Adipose tissue (tissue), 3 donors: ENCODE measurements around the gene HLA-DQB2. TPM values are rescaled to one million over a fixed set of nuclear protein-coding genes. Genes with fewer than 3 reads are reported as not detected.
"Not testable (repeated sequence)": the region's sequence is repeated elsewhere in the genome, so short reads cannot be mapped to it uniquely, and the experiment has no call there.

Source experiments
- H3K27ac ChIP-seq: one replicate; pipeline ENCODE4 v1.5.1; 2013; ENCODE audit warnings: low read depth, low read length
- WGBS, 3 donors: extraction: QIAGEN DNeasy Blood & Tissue Kit; methylation state at CpG; one replicate each; pipeline ENCODE4 v1.1.7; 2013; 5-methylcytosine and 5-hydroxymethylcytosine counted together
- polyA plus RNA-seq, 3 donors: library from polyadenylated mRNA; stranded (reverse); fragments of 200-250 nt; gene quantifications; one replicate each; pipeline ENCODE4 v1.2.3, GENCODE V29; 2013
- donor health status: healthy with polysubstance abuse.
- donor health status: Bipolar disorder and iron deficiency.
- donor health status: healthy.

Gene HLA-DQB2
- polyA plus RNA-seq, 3 donors: not detected

DNA sequence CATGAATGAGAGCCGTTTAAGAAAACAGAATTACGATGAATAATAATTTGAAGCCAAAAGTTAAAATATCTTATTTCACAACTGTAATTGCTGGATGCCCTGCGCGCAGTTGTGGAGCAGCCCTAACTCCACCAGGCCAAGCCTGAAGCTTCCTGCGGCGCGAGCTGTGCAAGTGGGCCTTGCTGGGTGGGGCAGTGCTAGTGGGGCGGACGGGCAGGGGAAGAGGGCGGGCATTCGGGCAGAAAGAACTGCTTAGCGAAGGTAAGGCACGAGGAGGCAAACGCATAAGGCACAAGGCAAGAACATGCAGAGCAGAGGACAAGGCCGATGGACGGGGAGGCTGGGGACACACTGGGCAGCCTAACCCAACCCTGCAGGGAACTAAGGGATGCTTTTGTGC lies 2.3 kb downstream of the HLA-DQB2 start:
- no peak overlapping the region for H3K27ac ChIP-seq
- WGBS, 3 donors: 76 to 95% (median 89%) methylated on average over 16 of the region's 16 CpGs

DNA sequence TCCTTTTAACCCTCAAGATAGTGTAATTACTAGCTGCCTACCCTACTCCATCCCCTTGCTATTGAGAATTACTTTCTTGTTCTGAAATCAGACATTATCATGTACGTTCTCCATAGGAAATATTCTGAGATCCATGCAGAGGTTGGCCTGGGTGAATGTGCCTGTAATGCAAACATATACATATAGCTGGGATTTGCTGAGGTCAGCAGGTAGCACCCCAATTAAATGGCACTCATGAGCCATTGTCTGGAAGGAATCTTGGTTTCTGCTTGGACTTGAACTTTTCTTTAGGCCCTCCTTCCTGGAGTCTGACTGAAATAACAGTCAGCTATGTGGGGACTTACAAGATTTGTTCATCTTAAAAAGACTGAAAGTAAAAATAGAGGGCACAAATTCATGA lies 3.7 kb downstream of the HLA-DQB2 start:
- WGBS, 3 donors: 65 to 80% (median 79%) methylated on average over 1 of the region's 1 CpG
- no peak overlapping the region for H3K27ac ChIP-seq

DNA sequence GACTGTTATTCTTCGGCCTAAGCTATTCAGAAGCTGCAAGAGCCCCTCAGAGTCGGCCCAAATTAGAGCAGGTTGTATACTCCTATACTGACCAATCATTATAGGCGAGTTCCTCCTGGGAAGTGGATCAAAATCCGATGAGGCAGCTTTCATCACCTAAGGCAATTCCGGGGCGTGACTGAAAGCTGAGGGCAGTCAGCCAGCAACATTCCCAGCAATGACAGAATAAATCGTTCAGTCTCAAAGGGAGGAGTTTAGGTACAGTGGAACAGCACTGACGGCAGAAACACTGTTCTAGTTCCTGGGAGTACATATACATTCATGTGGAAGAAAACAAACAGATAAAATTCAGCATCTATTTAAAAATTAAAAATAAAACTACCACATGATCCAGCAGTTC lies 10.8 kb downstream of the HLA-DQB2 start:
- 36 to 55% (median 45%) methylated on average over 8 of the region's 8 CpGs for WGBS, 3 donors
- H3K27ac ChIP-seq: no peak overlapping the region

- 62 to 81% (median 67%) methylated on average over 1 of the region's 1 CpG for WGBS, 3 donors
- not testable (repeated sequence) for H3K27ac ChIP-seq
Observed at GRCh38 chr6:32745649-32746048, 17.7 kb downstream of the HLA-DQB2 start.

DNA sequence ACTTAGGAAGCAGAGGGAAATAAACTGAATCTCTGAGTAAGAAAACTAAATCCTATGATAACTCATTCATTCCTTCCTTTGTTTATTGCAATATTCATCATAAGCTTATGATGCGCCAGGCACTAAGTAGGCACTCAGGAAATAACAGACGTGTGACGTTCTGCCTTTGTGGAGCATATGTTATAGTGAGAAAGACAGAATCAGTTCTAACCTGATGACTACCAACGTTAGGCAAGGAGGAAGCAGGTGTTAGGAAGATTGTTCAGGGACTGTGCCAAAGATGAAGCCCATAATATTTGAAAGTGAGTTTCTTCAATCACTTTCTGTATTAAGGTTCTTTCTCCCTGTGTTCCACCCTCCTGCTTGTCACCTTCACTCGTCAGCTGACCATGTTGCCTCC lies 18.6 kb downstream of the HLA-DQB2 start:
- 27 to 45% (median 28%) methylated on average over 5 of the region's 5 CpGs for WGBS, 3 donors

GRCh38 chr6:32742374-32742773 lies 21.0 kb downstream of the HLA-DQB2 start:
- no peak overlapping the region for H3K27ac ChIP-seq
- WGBS, 3 donors: 89 to 90% (median 90%) methylated on average over 3 of the region's 3 CpGs

More for the DNA sequence above, 18.6 kb downstream of the HLA-DQB2 start:
- no peak overlapping the region for H3K27ac ChIP-seq

GRCh38 chr6:32741031-32741960 lies 22.0 kb downstream of the HLA-DQB2 start, which contains the start of gene HLA-DQA2:
Gene HLA-DQA2 (plus strand): TSS chr6:32741391. CDS start chr6:32741444, 53 bp downstream.
- WGBS, 3 donors: 61 to 72% (median 70%) methylated on average over 7 of the region's 7 CpGs
- H3K27ac ChIP-seq: no peak within 1 kb of the TSS

DNA sequence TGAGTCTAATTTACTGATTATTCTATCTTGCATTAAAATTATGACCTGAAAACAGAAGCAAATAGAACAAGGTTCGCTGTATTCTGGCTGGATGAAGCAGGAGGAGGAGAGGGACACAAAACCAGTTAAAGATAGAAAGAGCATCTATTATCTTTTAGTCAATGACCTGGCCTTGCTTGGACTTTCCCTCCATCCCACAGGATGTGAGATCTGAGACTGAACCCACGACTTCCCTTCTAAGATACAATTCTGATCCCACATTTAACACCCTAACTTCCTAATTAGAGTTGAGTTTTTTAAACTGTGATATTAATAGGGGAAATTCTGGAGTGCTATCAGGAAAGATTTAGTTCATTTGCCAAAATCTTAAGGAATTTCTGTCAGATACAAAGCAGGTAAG lies 25.2 kb downstream of the HLA-DQB2 start:
- 47 to 66% (median 48%) methylated on average over 2 of the region's 2 CpGs for WGBS, 3 donors
- H3K27ac ChIP-seq: no peak overlapping the region

GRCh38 chr6:32718879-32719278 lies 44.5 kb downstream of the HLA-DQB2 start:
- no peak overlapping the region for H3K27ac ChIP-seq
- 68 to 80% (median 77%) methylated on average over 3 of the region's 3 CpGs for WGBS, 3 donors

GRCh38 chr6:32716396-32716795 lies 46.9 kb downstream of the HLA-DQB2 start:
- 82 to 91% (median 88%) methylated on average over 3 of the region's 3 CpGs for WGBS, 3 donors

GRCh38 chr6:32713241-32713640 lies 50.1 kb downstream of the HLA-DQB2 start:
- no peak overlapping the region for H3K27ac ChIP-seq

More at GRCh38 chr6:32716396-32716795, 46.9 kb downstream of the HLA-DQB2 start:
- no peak overlapping the region for H3K27ac ChIP-seq

GRCh38 chr6:32709625-32710024 lies 53.7 kb downstream of the HLA-DQB2 start:
- H3K27ac ChIP-seq: no peak overlapping the region

Other genes with a start within 250 kb of the HLA-DQB2 start
- 1 to 10 TPM in 2 of 3 donors, under 1 TPM in 1; 0.67 to 1.4 (median 1.0) TPM for gene HLA-DRB5, start 233.2 kb downstream of the HLA-DQB2 start, polyA plus RNA-seq
- 10 to 100 TPM; 26.0 to 93.5 (median 30.5) TPM for gene HLA-DRB1, start 173.7 kb downstream of the HLA-DQB2 start, polyA plus RNA-seq
- gene HLA-DQA1, start 126.1 kb downstream of the HLA-DQB2 start, polyA plus RNA-seq: 10 to 100 TPM in 1 of 3 donors, 1 to 10 TPM in 2; 6.2 to 47.9 (median 8.1) TPM
- gene HLA-DQB1, start 96.9 kb downstream of the HLA-DQB2 start, polyA plus RNA-seq: 10 to 100 TPM in 2 of 3 donors, 1 to 10 TPM in 1; 8.7 to 73.5 (median 43.3) TPM
- not detected for gene HLA-DQA2, start 22.1 kb downstream of the HLA-DQB2 start, polyA plus RNA-seq
- under 1 TPM in 2 of 3 donors, not detected in 1; 0.58 to 0.62 TPM for gene HLA-DOB, start 53.5 kb upstream of the HLA-DQB2 start, polyA plus RNA-seq
- gene TAP2, start 75.2 kb upstream of the HLA-DQB2 start, polyA plus RNA-seq: 10 to 100 TPM in 2 of 3 donors, 1 to 10 TPM in 1; 8.3 to 29.4 (median 17.8) TPM
- 10 to 100 TPM; 43.8 to 93.3 (median 61.5) TPM for gene PSMB8, start 80.5 kb upstream of the HLA-DQB2 start, polyA plus RNA-seq
- gene TAP1, start 90.2 kb upstream of the HLA-DQB2 start, polyA plus RNA-seq: 10 to 100 TPM; 29.6 to 43.0 (median 34.0) TPM
- gene PSMB9, start 90.7 kb upstream of the HLA-DQB2 start, polyA plus RNA-seq: 10 to 100 TPM; 17.0 to 66.6 (median 53.4) TPM
- 10 to 100 TPM in 2 of 3 donors, 1 to 10 TPM in 1; 4.3 to 19.0 (median 18.8) TPM for gene HLA-DMB, start 177.5 kb upstream of the HLA-DQB2 start, polyA plus RNA-seq
- gene HLA-DMA, start 189.6 kb upstream of the HLA-DQB2 start, polyA plus RNA-seq: 10 to 100 TPM; 14.2 to 70.0 (median 55.4) TPM
- 100 to 1,000 TPM in 2 of 3 donors, 10 to 100 TPM in 1; 83.9 to 118 (median 116) TPM for gene BRD2, start 205.1 kb upstream of the HLA-DQB2 start, polyA plus RNA-seq
- gene HLA-DOA, start 246.1 kb upstream of the HLA-DQB2 start, polyA plus RNA-seq: 1 to 10 TPM; 1.5 to 3.3 (median 1.6) TPM